Kidney epithelial cell (primary cell): ENCODE results near the gene CDK8. TPM values are rescaled to one million over a fixed set of nuclear protein-coding genes. Genes with fewer than 3 reads are reported as not detected.

Experiments used
- DNase-seq: peaks from one replicate; pipeline ENCODE4 v3.0.0-alpha.2; 2010; ENCODE audit warnings: low read depth
- H3K27me3 ChIP-seq: 2 replicates; pipeline ENCODE4 v1.6.0; 2011; ENCODE audit warnings: low read length; ENCODE audit not compliant: control insufficient read depth, insufficient read depth
- H3K36me3 ChIP-seq: 2 replicates; pipeline ENCODE4 v1.5.1; 2011; ENCODE audit warnings: low read length; ENCODE audit not compliant: control insufficient read depth, insufficient read depth
- H3K4me3 ChIP-seq: 2 replicates; pipeline ENCODE4 v1.5.1; 2011; ENCODE audit warnings: low read depth, mild to moderate bottlenecking, control low read depth, low read length
- CTCF ChIP-seq: IDR thresholded peaks from 2 replicates; pipeline ENCODE4 v1.5.1; 2011; ENCODE audit warnings: mild to moderate bottlenecking, moderate library complexity, low read length, control low read depth, inconsistent platforms; ENCODE audit not compliant: insufficient read depth, poor library complexity, severe bottlenecking
- total RNA-seq: library from RNA; depleted of rRNA; stranded (reverse); fragments of >200 nt; gene quantifications from 2 replicates; pipeline ENCODE4 v1.2.3, GENCODE V29; 2015

CDK8 gene
- total RNA-seq: 23.2 and 26.5 TPM in 2 replicates

DNA sequence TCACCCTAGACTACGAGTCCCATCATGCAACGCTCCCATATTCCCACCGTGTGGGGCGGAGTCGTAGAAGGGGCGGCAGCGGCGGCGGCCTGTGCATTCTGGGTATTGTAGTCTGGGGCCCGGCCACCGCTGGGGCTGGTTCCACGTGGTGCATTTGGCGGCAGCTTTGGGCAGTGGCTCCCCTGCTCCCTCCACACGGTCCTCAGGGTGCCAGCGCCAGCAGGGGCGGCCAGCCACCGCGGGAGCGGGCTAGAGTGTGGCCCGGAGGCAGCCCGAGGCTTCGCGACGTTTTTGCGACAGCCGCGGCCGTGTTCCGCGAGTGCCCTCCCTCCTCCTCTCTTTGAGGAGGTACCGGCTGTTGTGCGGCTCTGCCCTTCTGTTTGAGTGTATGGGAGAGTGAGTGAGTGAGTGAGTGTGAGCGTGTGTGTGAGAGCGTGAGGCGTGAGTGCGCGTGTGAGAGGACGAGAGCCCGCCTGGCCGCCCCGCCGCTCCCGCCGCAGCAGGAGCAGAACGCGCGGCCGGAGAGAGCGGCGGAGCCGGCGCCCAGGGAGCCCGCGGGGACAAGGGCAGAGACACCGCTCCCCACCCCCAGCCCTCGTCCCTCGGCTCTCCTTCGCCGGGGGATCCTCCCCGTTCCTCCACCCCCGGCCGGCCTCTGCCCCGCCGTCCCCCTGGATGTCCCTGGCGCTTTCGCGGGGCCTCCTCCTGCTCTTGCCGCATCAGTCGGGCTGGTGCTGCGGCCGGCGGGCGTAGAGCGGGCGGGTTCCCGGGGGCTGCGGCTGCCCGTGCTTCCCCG, at the start of gene CDK8:
Gene CDK8, plus strand, starts transcription at position 343 of the 796 bp plus-strand sequence. CDS start 513 bp downstream, outside the sequence.
- Histone ChIP-seq H3K4me3 (peak within 1 kb of the TSS; percentile 77), H3K27me3 (no peaks in the 10 kb centered on the region), H3K36me3 (no peaks in the 10 kb centered on the region)
- DNase-seq: peak; percentile 47
- no peak for TF ChIP-seq CTCF

DNA sequence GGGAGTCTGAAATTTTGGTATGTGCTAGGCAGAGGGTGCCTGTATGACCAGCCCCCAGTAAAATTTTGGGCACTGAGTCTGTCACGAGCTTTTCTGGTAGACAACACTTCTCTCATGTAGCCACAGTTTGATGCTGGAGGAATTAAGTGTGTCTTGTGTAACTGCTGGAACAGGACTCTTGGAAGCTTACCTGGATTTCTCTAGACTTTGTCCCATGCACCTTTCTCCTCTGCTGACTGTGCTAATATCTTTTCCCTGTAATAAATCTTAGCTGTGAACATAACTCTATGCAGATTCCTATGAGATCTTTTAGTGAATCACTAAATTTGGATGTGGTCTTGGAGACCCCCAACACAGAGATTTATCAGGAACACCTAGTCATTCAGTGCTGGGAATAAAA, 45.6 kb upstream of the CDK8 start:
- no peak overlapping the region for H3K4me3 ChIP-seq
- H3K27me3 ChIP-seq: no peaks in the 10 kb centered on the region
- no peak for TF ChIP-seq CTCF
- peaks cover 1% of the 10 kb centered on the region for H3K36me3 ChIP-seq
- no peak for DNase-seq

GRCh38 chr13:26213345-26213744, 40.6 kb upstream of the CDK8 start:
- no peak for DNase-seq
- Histone ChIP-seq H3K4me3 (no peak overlapping the region), H3K27me3 (no peaks in the 10 kb centered on the region), H3K36me3 (peaks cover 2% of the 10 kb centered on the region)
- no peak for TF ChIP-seq CTCF

DNA sequence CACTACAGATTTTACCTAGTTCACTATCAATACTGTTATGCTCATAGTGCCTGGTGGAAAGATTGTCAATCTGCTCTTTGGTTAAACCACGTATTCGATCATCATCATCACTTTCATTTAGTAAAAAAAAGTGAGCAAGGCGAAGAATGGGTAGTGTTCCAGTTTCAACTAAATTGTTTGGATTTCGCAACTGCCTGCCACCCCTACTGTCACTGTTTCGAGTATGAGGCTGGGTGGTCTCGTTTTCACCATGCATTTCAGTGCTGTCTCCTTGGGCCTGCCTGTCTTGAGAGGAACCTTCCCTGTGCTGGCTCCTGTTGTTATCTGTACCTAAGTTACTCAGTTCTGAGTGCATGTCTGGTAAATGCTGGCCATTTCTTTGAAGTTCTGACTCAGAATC, 39.9 kb upstream of the CDK8 start:
- Histone ChIP-seq H3K27me3 (no peaks in the 10 kb centered on the region), H3K36me3 (peaks cover 1% of the 10 kb centered on the region), H3K4me3 (no peak overlapping the region)
- DNase-seq: no peak
- TF ChIP-seq CTCF: no peak

GRCh38 chr13:26216042-26216441, 37.9 kb upstream of the CDK8 start:
- Histone ChIP-seq H3K4me3 (no peak overlapping the region), H3K27me3 (no peaks in the 10 kb centered on the region), H3K36me3 (peaks cover 1% of the 10 kb centered on the region)
- no peak for DNase-seq
- TF ChIP-seq CTCF: no peak

DNA sequence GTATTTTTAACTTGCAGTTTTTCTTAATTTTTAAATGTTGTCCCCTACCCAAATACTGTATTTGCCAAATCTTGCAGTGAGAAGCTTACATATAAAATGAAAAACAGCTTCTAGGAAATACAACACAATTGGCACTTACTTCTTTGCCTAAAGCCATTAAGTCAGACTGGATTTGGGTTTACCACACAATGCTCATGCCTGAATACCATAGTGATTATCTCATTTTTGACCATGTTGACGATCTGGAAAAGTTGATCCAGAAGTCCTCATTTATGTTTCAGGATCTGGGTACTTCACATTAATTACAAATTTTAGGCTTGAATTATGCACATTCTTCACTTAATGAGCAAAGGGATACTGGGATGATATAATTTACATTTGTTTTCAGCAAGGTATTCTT, 34.2 kb upstream of the CDK8 start:
- no peak for DNase-seq
- peaks cover 1% of the 10 kb centered on the region for H3K36me3 ChIP-seq
- H3K4me3 ChIP-seq: no peak overlapping the region

More for the DNA sequence above, 34.2 kb upstream of the CDK8 start:
- no peak for TF ChIP-seq CTCF
- no peaks in the 10 kb centered on the region for H3K27me3 ChIP-seq
